Natural killer cell (primary cell): ENCODE measurements around the gene FAM107B. TPM values are rescaled to one million over a fixed set of nuclear protein-coding genes. Genes with fewer than 3 reads are reported as not detected.
"Not testable (repeated sequence)": the region's sequence is repeated elsewhere in the genome, so short reads cannot be mapped to it uniquely, and the experiment has no call there.

Experiments used
- ATAC-seq, 3 donors: fragments of 150-1000 bp in 2 of 3; fragments of 200-7000 bp in 1 of 3; cut with Tn5 transposase; 1 replicate in 1 of 3; 2 replicates in 2 of 3; pipeline ENCODE4 v1.10.0; 2021; ENCODE audit warnings: mild to moderate bottlenecking in 2 of 3, moderate library complexity in 2 of 3
- DNase-seq, 2 donors: peaks; one replicate each; pipeline versions ENCODE4 v3.0.0 to v3.0.0-alpha.2; 2013 to 2021; ENCODE audit warnings: mixed read lengths in 1 of 2
- H3K27ac ChIP-seq: one replicate; pipeline ENCODE4 v1.5.1; 2013; ENCODE audit warnings: mild to moderate bottlenecking, low read length
- H3K27me3 ChIP-seq: one replicate; pipeline ENCODE4 v1.6.1; 2013; ENCODE audit warnings: low read length; ENCODE audit not compliant: control insufficient read depth, insufficient read depth
- H3K36me3 ChIP-seq: one replicate; pipeline ENCODE4 v1.6.1; 2013; ENCODE audit warnings: low read length; ENCODE audit not compliant: control insufficient read depth, insufficient read depth
- H3K4me1 ChIP-seq: one replicate; pipeline ENCODE4 v1.6.1; 2013; ENCODE audit warnings: low read length; ENCODE audit not compliant: control insufficient read depth, insufficient read depth
- H3K4me3 ChIP-seq: one replicate; pipeline ENCODE4 v1.5.1; 2013; ENCODE audit warnings: low read length
- H3K9me3 ChIP-seq: one replicate; pipeline ENCODE4 v1.6.1; 2013; ENCODE audit warnings: low read length; ENCODE audit not compliant: control insufficient read depth, insufficient read depth
- H3K27ac Mint-ChIP-seq, 2 donors: one replicate each; pipeline ENCODE4 v1.8.0; 2022; ENCODE audit warnings: mild to moderate bottlenecking in 2 of 2, mixed read lengths in 2 of 2, moderate library complexity in 1 of 2
- H3K27me3 Mint-ChIP-seq, 2 donors: one replicate each; pipeline ENCODE4 v1.8.0; 2022; ENCODE audit warnings: low read depth in 2 of 2, mixed read lengths in 2 of 2
- H3K36me3 Mint-ChIP-seq: one replicate; pipeline ENCODE4 v1.8.0; 2022; ENCODE audit warnings: mixed read lengths
- H3K4me1 Mint-ChIP-seq, 2 donors: one replicate each; pipeline ENCODE4 v1.8.0; 2022; ENCODE audit warnings: mixed read lengths in 2 of 2
- H3K4me3 Mint-ChIP-seq: one replicate; pipeline ENCODE4 v1.8.0; 2022; ENCODE audit warnings: mild to moderate bottlenecking, moderate library complexity, mixed read lengths
- H3K9me3 Mint-ChIP-seq, 2 donors: one replicate each; pipeline ENCODE4 v1.8.0; 2022; ENCODE audit warnings: mixed read lengths in 2 of 2
- WGBS: methylation state at CpG from one replicate; pipeline ENCODE4 v1.1.7; 2013; ENCODE audit warnings: missing lambda C conversion rate; ENCODE audit not compliant: insufficient coverage; 5-methylcytosine and 5-hydroxymethylcytosine counted together
- intact Hi-C: fragments of 100-400 bp; cut with micrococcal nuclease; formaldehyde crosslinking; loops from one replicate; pipeline ENCODE4 v1.14.2; 2022
- total RNA-seq, 4 donors: library from RNA; stranded (reverse); fragments of 120-200 nt in 1 of 4; gene quantifications; one replicate each; pipeline versions ENCODE4 v1.2.3 to v1.2.4, GENCODE V29; 2013 to 2022
- TF ChIP-seq, protein P1 (sequence below): fragments of 200-600 bp; IDR thresholded peaks from one replicate; pipeline ENCODE4 v1.8.0; 2022; ENCODE audit warnings: antibody characterized with exemption

Gene FAM107B
- total RNA-seq, 3 donors from 2014 or later (not counting 1 experiment from before 2014, with no cell fraction given) = 165 to 226 (median 224) TPM

DNA sequence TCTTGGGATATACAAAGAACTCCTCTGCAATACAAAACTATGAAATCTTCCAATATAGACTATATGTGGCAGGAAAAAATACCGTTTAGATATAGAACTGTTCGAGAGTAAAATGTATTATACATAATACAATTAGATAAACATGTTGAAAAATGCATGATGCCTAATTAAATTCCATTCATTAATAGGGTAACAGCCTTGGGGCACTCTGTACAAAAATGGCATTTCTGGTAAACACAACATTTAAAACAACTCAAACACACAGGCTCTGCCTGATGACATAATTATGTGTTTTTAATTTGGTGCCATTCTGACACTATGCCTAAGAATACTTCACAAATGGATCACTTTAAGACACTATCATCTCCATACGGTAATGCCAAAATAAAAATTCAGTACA is 180.9 kb downstream of the FAM107B start:
- Mint-ChIP-seq H3K27ac (peak overlapping the region in 1 of 2 donors; percentile 1), H3K4me1 (peaks cover 40 to 44% of the 10 kb centered on the region in 2 donors), H3K9me3 (no peaks in the 10 kb centered on the region), H3K4me3 (no peak overlapping the region), H3K27me3 (no peaks in the 10 kb centered on the region), H3K36me3 (peaks cover 6% of the 10 kb centered on the region)
- no peaks in the 10 kb centered on the region for H3K9me3 ChIP-seq
- H3K4me1 ChIP-seq = peaks cover 14% of the 10 kb centered on the region
- H3K27ac ChIP-seq = no peak overlapping the region
- no peaks in the 10 kb centered on the region for H3K27me3 ChIP-seq
- peaks cover 23% of the 10 kb centered on the region for H3K36me3 ChIP-seq
- TF ChIP-seq, protein P1, sequence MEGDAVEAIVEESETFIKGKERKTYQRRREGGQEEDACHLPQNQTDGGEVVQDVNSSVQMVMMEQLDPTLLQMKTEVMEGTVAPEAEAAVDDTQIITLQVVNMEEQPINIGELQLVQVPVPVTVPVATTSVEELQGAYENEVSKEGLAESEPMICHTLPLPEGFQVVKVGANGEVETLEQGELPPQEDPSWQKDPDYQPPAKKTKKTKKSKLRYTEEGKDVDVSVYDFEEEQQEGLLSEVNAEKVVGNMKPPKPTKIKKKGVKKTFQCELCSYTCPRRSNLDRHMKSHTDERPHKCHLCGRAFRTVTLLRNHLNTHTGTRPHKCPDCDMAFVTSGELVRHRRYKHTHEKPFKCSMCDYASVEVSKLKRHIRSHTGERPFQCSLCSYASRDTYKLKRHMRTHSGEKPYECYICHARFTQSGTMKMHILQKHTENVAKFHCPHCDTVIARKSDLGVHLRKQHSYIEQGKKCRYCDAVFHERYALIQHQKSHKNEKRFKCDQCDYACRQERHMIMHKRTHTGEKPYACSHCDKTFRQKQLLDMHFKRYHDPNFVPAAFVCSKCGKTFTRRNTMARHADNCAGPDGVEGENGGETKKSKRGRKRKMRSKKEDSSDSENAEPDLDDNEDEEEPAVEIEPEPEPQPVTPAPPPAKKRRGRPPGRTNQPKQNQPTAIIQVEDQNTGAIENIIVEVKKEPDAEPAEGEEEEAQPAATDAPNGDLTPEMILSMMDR = no peak
- no peak for ATAC-seq
- DNase-seq = no peak
- H3K4me3 ChIP-seq = no peak overlapping the region
- intact Hi-C loops = no loop called here
- 100% methylated on average over 1 of the region's 3 CpGs for WGBS

DNA sequence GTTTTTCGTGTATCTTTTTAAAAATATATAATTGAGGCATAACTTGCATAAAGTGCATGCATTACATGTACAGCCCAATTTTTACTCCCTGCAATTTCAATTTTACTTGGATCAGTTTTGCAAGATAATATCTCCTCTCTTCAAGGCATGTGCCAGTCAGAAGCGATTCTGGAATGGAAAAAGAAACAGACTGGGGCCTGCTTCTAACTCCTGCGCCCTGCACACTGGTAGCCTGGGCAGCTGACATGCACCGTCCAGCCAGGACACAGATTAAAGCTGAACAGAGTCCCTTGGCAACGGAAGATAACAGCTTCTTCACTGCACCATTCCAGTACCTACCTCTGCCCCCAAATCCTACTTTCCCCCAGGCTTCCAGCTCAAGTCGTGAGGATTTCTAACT is 182.1 kb downstream of the FAM107B start:
- Histone ChIP-seq H3K4me1 (peaks cover 24% of the 10 kb centered on the region), H3K9me3 (no peaks in the 10 kb centered on the region), H3K27ac (no peak overlapping the region), H3K36me3 (peaks cover 14% of the 10 kb centered on the region), H3K27me3 (no peaks in the 10 kb centered on the region), H3K4me3 (no peak overlapping the region)
- ATAC-seq = no peak
- Mint-ChIP-seq H3K27ac (no peak overlapping the region), H3K4me3 (no peak overlapping the region), H3K27me3 (no peaks in the 10 kb centered on the region), H3K9me3 (no peaks in the 10 kb centered on the region), H3K4me1 (peaks cover 46 to 48% of the 10 kb centered on the region in 2 donors), H3K36me3 (no peaks in the 10 kb centered on the region)
- TF ChIP-seq, protein P1 = no peak
- DNase-seq = no peak
- 95% methylated on average over 5 of the region's 6 CpGs for WGBS
- intact Hi-C loops = no loop called here

DNA sequence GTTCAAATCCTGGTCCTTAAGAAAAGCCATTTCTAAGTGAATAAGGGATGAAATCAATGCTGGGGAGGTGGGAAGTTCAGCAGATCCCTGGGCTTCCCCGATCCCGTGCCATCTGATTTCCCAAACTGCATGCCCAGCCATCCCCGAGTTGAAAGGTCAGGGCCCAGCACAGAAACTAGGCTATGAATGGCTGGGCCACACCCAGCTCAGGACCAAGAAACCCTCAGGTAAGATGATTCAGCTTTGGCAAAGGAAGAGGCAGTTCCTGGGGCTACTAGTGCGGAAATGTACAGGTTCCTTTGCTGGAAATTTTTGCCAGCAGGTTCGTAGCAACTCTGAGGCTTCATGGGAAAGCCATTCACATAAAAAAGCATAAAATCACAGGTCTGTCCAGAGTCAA is 182.7 kb downstream of the FAM107B start:
- TF ChIP-seq, protein P1 = no peak
- Histone ChIP-seq H3K36me3 (peaks cover 14% of the 10 kb centered on the region), H3K27me3 (no peaks in the 10 kb centered on the region), H3K4me3 (no peak overlapping the region), H3K9me3 (no peaks in the 10 kb centered on the region), H3K4me1 (peaks cover 29% of the 10 kb centered on the region), H3K27ac (no peak overlapping the region)
- no peaks in the 10 kb centered on the region for H3K27me3 Mint-ChIP-seq
- DNase-seq (no peak), ATAC-seq (no peak)
- no peaks in the 10 kb centered on the region for H3K9me3 Mint-ChIP-seq
- no peak overlapping the region for H3K4me3 Mint-ChIP-seq
- no peaks in the 10 kb centered on the region for H3K36me3 Mint-ChIP-seq
- H3K4me1 Mint-ChIP-seq = peaks cover 48% of the 10 kb centered on the region in 2 donors
- 94% methylated on average over 5 of the region's 5 CpGs for WGBS
- intact Hi-C loops = no loop called here
- H3K27ac Mint-ChIP-seq = peak overlapping the region in 1 of 2 donors; percentile 31

DNA sequence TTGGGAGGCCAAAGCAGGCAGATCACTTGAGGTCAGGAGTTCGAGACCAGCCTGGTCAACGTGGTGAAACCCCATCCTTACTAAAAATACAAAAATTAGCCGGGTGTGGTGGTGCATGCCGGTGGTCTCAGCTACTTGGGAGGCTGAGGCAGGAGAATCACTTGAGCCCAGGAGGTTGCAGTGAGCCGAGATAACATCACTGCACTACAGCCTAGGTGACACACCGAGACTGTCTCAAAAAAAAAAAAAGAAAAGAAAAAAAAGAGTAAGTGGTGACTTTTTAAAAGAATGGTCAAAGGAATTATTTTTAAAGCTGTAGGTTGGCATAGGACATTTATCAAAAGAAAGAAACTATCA is 185.8 kb downstream of the FAM107B start:
- peaks cover 59 to 63% of the 10 kb centered on the region in 2 donors for H3K4me1 Mint-ChIP-seq
- H3K9me3 Mint-ChIP-seq, H3K27me3 Mint-ChIP-seq, H3K36me3 Mint-ChIP-seq, H3K4me3 ChIP-seq, H3K27me3 ChIP-seq, ATAC-seq, H3K9me3 ChIP-seq, DNase-seq: not testable (repeated sequence)
- peak overlapping the region; percentile 90 to 98 for H3K27ac Mint-ChIP-seq
- H3K4me1 ChIP-seq = peaks cover 55% of the 10 kb centered on the region
- intact Hi-C loops = loop anchor here (2.0 to 5.0 kb wide), 4 partner anchors 14 to 58 kb away; no protein-coding TSS in a partner anchor
- H3K27ac ChIP-seq = peak overlapping the region; percentile 89
- H3K4me3 Mint-ChIP-seq = peak overlapping the region; percentile 90
- 7% methylated on average over 4 of the region's 6 CpGs for WGBS
- H3K36me3 ChIP-seq = peaks cover 11% of the 10 kb centered on the region
